ENCODE measurements around the gene TFAP2E. TPM values are rescaled to one million over a fixed set of nuclear protein-coding genes. Genes with fewer than 3 reads are reported as not detected.
"Not testable (repeated sequence)": the region's sequence is repeated elsewhere in the genome, so short reads cannot be mapped to it uniquely, and the experiment has no call there.

The TFAP2E gene
- total RNA-seq, 1 donor from 2014 or later: 0.27 TPM

DNA sequence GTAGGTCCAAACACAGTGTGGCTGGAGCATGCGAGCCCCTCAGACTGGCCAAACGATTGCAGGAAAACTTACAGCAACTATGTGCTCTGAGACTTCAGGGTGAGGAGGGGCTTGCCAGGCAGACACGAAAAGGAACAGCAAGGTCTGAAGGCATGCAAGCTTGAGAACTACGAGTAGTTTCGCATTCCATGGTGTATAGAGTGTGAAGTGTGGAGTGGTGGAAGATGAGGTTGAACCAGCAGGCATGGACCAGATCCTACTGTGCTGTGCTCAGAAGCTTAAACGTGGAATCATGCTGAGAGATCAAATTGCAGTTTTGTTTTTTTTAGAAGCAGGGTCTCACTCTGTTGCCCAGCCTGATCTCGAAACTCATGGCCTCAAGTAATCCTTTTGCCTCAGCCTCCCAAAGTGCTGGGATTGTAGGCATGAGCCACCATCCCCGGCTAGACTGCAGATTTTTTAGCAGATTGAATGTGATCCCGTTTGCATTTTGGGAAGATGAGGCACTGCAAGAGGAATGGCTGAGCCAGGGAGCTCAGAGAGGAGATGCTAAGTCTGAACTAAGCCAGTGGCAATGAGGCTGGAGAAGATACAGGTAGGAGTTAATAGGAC is 5.1 kb upstream of the TFAP2E start:
- DNase-seq: no peak
- ATAC-seq (ENCODE audit: poor library complexity): no peak
- intact Hi-C loops (cut with DNase I): loop anchor here (10.0 kb wide), 2 partner anchors 207 to 363 kb away; no protein-coding TSS in a partner anchor

DNA sequence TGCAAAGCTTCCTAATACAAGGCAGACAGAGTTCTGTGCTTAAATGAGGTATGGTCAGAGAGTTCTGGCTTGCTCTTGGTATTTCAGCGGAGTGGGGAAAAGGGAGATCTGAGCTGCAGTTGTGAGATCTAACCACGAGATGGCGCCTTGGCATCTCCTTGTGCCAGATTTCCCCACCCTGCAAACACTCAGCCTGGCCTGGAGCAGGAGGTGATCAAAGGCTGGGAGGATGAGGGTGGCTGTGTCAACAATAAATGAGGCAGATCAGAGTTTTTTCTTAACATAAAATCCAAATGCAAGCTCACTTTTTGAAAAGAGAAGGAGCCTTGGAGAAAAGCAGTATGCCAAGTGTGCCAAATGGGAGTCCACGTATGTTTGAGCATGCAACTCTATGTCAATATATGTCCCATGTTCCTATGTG is 4.1 kb upstream of the TFAP2E start:
- intact Hi-C loops (cut with DNase I): loop anchor here (10.0 kb wide), 2 partner anchors 206 to 364 kb away; no protein-coding TSS in a partner anchor
- DNase-seq (peak; percentile 65), ATAC-seq (ENCODE audit: poor library complexity) (peak; percentile 75)

DNA sequence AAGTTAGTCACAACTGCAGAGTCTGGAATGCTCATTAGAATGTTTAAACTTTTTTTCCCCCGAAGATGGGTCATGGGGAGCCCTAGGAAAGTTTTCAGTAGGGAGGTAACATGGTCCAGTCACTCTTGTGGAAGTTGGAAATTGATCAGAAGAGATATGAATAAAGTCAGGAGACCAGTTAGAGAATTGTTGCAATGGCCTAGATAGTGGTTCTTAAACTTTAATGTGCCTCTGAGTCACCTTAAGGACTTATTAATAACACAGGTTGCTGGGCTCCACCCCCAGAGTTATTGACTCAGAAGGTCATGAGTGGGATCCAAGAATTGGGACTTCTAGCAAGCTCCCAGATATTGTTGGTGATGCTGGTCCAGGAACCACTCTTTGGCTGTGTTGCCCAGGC is 3.2 kb upstream of the TFAP2E start:
- ATAC-seq (ENCODE audit: poor library complexity): no peak
- intact Hi-C loops (cut with DNase I): loop anchor here (10.0 kb wide), 2 partner anchors 205 to 365 kb away; no protein-coding TSS in a partner anchor
- DNase-seq: no peak

DNA sequence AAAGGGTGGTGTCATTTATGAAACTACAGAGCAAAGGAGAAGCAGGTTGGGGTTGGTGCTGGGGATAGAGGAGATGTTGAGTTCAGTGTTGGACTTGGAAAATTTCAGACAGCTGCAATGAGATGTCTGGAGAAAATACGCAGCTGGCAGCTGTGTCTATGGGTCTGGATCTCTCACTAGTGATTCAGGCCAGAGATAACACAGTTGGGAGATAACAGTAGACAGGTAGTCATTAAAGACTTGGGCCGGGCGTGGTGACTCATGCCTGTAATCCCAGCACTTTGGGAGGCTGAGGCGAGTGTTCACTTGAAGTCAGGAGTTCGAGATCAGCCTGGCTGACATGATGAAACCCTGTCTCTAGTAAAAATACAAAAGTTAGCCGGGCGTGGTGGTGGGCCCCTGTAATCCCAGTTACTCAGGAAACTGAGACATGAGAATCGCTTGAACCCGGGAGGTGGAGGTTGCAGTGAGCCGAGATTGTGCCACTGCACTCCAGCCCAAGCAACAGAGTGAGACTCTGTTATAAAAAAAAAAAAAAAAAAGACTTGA is 2.5 kb upstream of the TFAP2E start:
- intact Hi-C loops (cut with DNase I): no loop called here
- ATAC-seq (ENCODE audit: poor library complexity) (no peak), DNase-seq (no peak)

DNA sequence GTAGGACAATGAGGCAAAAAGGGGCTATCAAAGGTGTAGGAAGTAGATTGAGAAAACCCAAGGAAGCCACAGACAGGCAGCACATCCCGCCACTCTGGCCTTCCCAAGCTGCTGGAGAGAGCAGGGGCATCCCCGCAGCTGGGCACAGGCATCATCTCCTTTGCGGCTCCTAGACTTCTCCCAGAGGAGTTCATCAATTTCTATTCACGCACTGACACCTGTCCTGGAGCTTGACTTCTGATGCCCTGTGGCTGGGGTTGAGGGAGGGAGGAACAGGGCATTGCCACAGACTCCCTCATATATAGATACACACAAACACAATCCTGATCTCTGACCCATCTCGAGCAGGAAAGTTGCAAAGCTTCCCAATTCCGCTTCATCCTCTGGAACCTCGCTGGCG is 1.9 kb upstream of the TFAP2E start:
- no peak for ATAC-seq (ENCODE audit: poor library complexity)
- intact Hi-C loops (cut with DNase I): no loop called here
- DNase-seq: no peak

DNA sequence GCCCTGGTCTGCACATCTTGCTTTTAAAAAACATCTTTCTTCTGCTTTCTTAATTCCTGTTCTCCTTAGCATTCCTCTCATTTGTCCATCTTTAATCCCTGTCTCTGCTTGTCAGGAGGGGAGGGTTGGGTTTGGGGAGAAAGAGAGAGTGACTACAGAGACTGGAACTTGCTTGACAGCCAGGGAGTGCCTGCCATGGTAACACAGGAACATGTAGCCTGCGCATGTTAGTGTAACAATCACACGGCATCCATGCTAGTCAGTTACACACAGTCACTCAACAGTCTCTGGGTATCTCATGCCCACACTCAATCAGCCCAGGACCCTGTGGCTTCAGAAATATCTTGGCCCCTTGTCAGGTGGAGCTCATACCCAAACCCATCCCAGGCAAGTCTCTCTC is 818 bp upstream of the TFAP2E start:
- no peak for DNase-seq
- intact Hi-C loops (cut with DNase I): loop anchor here (2.0 kb wide), 1 partner anchor 153 kb away; no protein-coding TSS in a partner anchor
- ATAC-seq (ENCODE audit: poor library complexity): no peak

DNA sequence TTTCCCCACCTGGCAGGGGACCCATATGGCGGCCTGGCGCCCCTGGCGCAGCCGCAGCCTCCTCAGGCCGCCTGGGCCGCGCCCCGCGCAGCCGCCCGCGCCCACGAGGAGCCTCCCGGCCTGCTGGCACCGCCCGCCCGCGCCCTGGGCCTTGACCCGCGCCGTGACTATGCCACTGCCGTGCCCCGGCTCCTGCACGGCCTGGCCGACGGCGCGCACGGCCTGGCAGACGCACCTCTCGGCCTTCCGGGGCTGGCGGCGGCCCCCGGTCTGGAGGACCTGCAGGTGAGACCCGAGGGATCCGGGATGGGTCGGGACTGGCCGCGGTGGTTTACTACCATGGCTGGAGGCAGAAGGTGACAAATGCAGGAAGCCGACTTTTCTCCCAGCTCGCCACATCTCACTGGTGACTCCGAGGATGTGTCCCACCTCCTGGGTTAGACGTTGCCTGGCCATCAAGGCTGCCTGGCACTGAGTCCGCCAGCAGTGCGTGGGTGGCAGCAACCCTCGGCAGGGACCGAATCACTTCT is 1.1 kb downstream of the TFAP2E start:
- DNase-seq (no peak), ATAC-seq (ENCODE audit: poor library complexity) (no peak)
- intact Hi-C loops (cut with DNase I): no loop called here

DNA sequence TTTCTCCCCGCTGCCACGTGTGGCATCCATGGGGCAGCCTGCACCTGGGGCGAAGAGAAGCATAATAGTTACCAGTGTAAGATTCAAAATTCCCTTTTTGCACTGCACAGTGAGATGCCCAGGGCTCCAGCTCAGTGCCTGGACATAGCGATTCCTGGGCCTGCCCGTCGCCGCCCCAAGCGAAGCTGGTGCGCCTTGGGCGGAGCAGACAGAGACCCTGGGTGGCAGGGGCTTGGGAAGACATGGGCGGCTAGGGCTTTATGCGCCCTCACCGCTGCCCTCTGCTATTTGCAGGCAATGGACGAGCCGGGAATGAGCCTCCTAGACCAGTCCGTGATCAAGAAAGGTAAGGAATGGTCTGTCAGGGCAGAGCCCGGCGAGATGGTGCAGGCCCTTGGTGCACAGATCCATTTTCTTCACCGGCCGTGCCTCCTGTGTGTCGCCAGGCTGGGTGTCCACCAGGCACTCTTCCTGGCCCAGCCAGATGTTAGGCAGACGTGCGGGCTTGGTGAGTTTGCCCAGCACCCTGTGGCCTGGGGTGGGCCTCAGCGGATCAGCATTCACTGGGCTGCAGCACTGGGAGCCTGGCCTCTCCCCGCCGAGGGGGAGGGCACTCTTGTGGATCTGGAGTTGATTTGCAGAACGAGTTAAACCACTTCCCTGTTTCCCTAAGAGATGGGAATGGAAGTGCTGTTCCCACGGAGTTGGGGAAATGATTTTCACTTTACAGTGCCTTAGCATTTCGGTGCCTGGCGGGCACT is 1.7 kb downstream of the TFAP2E start:
- intact Hi-C loops (cut with DNase I): no loop called here
- no peak for DNase-seq
- ATAC-seq (ENCODE audit: poor library complexity): no peak

DNA sequence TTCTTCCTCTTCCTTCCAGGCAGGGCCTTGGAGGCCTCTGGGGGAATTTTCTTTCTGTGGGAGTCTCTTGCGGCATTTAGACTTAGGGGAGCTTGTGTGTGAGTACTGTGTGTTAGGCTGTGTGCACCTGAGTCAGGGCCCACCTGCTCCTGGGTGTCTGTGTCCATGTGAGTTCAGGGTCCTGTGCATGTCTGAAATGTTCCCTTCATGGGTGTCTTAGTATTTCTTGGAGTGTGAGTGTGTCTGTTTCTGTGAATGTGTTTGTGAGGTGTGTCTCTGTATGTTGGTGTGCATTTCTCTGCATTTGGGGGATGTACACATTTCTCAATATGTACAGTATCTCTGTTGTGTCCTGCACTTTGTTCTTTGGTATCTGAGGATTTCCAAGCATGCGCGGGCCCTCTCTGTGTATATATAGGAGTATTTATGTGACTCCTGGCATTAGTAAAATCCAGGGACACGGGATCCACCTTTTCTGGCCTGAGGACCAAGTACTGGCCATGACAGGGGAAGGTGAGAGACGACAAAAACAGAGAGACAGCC is 2.4 kb downstream of the TFAP2E start:
- DNase-seq (no peak), ATAC-seq (ENCODE audit: poor library complexity) (no peak)
- intact Hi-C loops (cut with DNase I): no loop called here

DNA sequence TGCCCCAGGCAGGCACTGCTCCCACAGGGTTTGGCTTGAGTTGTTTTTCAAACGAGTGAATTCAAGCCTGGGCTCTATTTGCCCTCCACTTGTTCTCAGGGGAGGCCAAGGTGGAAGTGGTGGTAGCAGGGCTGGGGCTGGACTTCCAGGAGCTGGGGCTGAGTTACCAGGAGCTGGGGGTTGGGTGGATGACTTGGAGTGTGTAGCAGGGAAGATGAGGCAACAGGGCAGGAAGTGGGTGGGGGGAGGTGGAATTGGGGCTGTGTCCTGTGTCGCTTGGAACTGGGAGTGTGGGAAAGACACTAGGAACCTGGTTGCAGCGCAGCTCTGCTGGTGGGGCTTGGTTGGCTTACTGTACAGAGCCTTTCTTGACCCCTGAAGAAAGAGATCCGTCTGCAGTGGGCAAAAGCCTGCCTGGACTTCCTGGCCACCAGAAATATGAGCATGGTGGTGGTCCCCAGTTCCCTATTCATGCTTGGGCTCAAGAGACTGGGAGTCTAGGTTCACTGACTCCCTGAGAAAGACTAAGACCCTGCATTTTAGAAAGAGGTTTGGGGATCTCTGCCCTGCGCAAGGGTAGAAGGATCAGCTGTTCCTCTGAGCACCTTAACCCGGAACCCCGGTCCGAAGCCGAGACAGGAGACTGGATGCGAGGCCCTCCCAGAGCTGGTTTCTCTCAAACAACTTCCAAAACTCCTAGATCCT is 3.1 kb downstream of the TFAP2E start:
- intact Hi-C loops (cut with DNase I): no loop called here
- DNase-seq: no peak
- ATAC-seq (ENCODE audit: poor library complexity): no peak

DNA sequence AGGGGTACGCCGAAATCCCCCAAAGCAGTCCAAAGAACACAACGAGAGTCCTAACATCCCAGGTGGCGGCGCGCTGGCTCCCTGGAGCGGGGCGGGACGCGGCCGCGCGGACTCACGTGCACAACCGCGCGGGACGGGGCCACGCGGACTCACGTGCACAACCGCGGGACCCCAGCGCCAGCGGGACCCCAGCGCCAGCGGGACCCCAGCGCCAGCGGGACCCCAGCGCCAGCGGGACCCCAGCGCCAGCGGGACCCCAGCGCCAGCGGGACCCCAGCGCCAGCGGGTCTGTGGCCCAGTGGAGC is 3.6 kb downstream of the TFAP2E start:
- intact Hi-C loops (cut with DNase I); DNase-seq; ATAC-seq (ENCODE audit: poor library complexity): not testable (repeated sequence)

DNA sequence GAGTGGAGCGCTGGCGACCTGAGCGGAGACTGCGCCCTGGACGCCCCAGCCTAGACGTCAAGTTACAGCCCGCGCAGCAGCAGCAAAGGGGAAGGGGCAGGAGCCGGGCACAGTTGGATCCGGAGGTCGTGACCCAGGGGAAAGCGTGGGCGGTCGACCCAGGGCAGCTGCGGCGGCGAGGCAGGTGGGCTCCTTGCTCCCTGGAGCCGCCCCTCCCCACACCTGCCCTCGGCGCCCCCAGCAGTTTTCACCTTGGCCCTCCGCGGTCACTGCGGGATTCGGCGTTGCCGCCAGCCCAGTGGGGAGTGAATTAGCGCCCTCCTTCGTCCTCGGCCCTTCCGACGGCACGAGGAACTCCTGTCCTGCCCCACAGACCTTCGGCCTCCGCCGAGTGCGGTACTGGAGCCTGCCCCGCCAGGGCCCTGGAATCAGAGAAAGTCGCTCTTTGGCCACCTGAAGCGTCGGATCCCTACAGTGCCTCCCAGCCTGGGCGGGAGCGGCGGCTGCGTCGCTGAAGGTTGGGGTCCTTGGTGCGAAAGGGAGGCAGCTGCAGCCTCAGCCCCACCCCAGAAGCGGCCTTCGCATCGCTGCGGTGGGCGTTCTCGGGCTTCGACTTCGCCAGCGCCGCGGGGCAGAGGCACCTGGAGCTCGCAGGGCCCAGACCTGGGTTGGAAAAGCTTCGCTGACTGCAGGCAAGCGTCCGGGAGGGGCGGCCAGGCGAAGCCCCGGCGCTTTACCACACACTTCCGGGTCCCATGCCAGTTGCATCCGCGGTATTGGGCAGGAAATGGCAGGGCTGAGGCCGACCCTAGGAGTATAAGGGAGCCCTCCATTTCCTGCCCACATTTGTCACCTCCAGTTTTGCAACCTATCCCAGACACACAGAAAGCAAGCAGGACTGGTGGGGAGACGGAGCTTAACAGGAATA is 4.2 kb downstream of the TFAP2E start:
- DNase-seq: peak; percentile 67
- peak; percentile 73 for ATAC-seq (ENCODE audit: poor library complexity)
- intact Hi-C loops (cut with DNase I): no loop called here

DNA sequence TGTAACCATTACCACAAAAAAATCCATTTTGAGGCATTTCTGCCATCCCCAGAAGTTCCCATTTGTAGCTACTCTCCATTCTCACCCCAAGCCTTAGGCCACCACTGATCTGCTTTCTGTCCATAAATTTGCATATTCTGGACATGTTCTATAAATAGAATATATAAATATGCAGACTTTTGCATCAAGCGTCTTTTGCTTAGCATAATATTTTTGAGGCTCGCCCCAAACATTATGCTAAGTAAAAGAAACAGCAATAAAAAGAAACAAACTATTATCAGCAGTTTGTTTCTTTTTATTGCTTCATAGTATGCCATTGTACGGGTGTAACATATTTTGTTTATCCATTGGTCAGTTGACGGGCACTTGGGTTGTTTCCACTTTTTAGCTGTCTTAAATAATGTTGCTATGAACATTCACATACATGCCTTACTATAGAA is 7.9 kb downstream of the TFAP2E start:
- DNase-seq (no peak), ATAC-seq (ENCODE audit: poor library complexity) (no peak)
- intact Hi-C loops (cut with DNase I): no loop called here

DNA sequence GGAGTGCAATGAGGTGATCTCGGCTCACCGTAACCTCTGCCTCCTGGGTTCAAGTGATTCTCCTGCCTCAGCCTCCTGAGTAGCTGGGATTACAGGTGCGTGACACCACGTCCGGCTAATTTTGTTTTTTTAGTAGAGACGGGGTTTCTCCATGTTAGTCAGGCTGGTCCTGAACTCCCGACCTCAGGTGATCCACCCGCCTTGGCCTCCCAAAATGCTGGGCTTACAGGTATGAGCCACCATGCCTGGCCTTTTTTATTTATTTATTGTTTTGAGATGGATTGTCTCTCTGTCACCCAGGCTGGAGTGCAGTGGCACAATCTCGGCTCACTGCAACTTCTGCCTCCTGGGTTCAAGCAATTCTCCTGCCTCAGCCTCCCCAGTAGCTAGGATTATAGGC is 8.5 kb downstream of the TFAP2E start:
- ATAC-seq (ENCODE audit: poor library complexity); DNase-seq; intact Hi-C loops (cut with DNase I): not testable (repeated sequence)

DNA sequence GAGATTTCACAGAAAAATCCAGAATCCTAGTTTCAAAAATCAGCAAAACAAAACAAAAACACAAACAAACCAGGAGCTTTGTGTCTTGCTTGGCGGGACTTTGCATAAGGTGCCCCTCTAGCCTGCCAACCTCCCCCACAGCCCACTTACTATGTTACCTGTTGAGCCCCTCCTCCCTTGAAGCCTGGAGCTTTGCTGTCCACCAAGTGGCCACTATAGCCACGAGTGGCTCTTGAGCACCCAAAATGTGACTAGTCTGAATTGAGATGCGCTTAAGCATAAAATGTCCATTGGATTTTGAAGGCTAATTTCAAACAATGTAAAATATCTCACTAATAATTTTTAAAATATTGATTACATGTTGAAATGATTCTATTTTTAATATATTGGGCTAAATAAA is 12.2 kb downstream of the TFAP2E start:
- ATAC-seq (ENCODE audit: poor library complexity): no peak

DNA sequence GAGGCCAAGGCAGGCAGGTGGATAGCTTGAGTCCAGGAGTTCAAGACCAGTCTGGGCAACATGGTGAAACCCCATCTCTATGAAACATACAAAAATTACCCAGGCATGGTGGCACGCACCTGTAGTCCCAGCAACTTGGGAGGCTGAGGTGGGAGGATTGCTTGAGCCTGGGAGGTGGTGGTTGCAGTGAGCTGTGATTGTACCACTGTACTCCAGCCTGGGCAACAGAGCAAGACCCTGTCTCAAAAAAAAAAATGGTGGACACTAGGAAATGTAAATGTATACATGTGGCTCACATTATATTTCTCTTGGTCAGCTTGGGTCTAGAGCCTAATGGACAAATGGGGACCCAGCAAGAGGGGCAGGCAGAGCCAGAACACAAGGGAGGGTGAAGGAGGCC is 12.7 kb downstream of the TFAP2E start:
- intact Hi-C loops (cut with DNase I); DNase-seq; ATAC-seq (ENCODE audit: poor library complexity): not testable (repeated sequence)

More for the DNA sequence above, 12.2 kb downstream of the TFAP2E start:
- intact Hi-C loops (cut with DNase I): no loop called here
- no peak for DNase-seq

DNA sequence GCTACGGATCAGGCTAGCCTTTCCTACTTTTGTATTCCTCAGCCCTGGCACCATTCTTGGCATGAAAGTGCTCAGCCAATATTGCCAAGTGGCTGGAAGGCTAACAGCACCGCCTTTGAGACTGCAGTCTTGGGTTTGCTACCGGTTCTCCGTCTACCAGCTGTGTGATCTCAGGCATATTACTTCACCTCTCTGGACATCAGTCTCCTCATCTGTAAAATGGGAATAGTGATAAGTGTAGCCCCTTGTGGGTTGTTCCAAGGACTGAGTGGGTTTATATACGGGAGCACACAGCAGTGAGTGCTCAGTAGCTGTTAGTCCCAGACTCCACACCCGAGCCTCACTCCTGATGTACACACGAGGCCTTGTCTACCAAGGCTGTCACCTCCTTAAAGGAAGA is 13.7 kb downstream of the TFAP2E start:
- DNase-seq: no peak
- ATAC-seq (ENCODE audit: poor library complexity): no peak
- intact Hi-C loops (cut with DNase I): no loop called here

DNA sequence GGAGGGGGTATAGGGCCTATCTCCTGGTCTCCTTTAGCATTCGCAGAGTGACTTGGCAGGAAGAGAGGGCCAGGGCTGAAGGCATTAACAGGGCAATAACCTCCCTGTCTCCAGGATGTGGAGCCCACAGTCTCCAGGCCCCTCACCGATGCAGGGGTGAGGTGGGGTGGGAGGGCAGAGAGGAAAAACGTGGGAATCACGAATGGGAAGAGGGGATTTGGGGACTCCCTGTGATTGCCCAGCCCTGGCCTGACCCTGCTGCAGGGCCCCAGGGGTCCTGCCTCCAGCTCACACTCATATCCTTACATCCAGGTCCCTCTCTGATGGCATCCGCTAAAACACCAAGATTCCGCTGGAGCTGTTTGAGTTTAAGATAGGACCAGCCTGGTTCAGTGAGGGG is 14.6 kb downstream of the TFAP2E start:
- DNase-seq: no peak
- intact Hi-C loops (cut with DNase I): no loop called here

More for the DNA sequence above, 14.6 kb downstream of the TFAP2E start:
- ATAC-seq (ENCODE audit: poor library complexity): no peak
